ENCODE data around the gene ROR2. TPM values are rescaled to one million over a fixed set of nuclear protein-coding genes. Genes with fewer than 3 reads are reported as not detected.

The ROR2 gene
- total RNA-seq, 4 donors from 2014 or later, result 0.70 to 9.9 (median 4.1) TPM

DNA sequence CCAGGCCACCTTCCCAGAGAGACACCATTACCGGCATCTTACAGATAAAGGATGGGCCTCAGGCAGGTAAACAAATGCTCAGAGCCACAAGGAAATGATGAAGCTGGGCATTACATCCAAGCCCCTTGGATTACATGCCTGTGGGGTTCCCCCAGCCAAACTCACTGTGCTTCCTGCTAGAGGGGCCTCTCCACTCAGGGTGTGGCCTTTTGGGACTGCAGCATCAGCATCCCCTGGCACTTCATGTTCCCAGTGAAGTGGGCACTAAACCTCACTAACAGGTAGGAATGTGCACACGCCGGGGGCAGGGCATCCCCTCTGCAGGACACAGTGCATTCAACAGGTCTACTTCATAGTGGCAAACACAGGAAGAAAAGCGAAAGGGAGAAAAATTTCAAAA lies 125.9 kb downstream of the ROR2 start:
- H3K4me3 ChIP-seq, result no peak overlapping the region
- DNase-seq, result no peak
- H3K4me1 ChIP-seq, result peaks cover 0 to 8% (median 0%) of the 10 kb centered on the region in 4 donors
- no peak for TF ChIP-seq POLR2A (IDR thresholded peaks at IDR 0.05)
- TF ChIP-seq, protein P1, sequence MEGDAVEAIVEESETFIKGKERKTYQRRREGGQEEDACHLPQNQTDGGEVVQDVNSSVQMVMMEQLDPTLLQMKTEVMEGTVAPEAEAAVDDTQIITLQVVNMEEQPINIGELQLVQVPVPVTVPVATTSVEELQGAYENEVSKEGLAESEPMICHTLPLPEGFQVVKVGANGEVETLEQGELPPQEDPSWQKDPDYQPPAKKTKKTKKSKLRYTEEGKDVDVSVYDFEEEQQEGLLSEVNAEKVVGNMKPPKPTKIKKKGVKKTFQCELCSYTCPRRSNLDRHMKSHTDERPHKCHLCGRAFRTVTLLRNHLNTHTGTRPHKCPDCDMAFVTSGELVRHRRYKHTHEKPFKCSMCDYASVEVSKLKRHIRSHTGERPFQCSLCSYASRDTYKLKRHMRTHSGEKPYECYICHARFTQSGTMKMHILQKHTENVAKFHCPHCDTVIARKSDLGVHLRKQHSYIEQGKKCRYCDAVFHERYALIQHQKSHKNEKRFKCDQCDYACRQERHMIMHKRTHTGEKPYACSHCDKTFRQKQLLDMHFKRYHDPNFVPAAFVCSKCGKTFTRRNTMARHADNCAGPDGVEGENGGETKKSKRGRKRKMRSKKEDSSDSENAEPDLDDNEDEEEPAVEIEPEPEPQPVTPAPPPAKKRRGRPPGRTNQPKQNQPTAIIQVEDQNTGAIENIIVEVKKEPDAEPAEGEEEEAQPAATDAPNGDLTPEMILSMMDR (IDR thresholded peaks at IDR 0.05), result no peak
- H3K36me3 ChIP-seq, result no peaks in the 10 kb centered on the region
- no peaks in the 10 kb centered on the region for H3K9me3 ChIP-seq
- no peaks in the 10 kb centered on the region for H3K27me3 ChIP-seq
- no peak overlapping the region for H3K27ac ChIP-seq

DNA sequence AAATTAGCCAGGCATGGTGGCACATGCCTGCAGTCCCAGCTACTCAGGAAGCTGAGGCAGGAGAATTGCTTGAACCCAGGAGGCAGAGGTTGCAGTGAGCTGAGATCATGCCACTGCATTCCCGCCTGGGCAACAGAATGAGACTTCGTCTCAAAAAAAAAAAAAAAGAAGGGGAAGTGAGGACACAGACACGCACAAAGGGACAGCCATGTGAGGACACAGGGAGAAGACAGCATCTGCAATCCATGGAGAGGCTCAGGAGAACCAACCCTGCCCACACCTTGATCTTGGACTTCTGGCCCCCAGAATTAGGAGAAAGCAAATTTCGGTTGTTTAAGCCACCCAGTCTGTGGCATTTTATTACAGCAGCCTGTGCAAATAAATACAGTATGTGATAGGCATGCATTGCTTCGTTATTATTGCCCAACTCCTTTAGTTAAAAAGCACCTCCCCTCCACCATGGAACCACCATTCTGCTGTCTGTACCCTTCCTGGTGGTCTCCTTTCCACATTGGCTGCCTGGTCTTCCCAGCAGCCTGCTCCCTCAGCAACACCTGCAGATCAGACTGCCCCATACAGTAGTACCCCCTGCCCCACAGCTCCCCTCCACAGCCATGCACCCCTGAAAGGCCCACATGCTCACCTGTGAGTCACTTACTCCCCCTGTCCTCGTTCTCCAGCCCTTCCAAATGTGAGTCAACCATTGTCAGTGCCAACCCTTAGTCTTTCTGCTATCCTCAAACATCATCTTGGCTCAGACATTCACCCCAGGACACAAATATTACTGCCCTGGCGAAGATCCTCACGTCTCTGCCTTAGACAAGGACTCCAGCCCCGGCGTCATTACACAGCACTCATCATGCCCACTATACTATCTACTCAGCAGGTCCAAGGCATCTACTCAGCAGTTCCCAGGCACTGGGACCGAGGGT lies 128.8 kb downstream of the ROR2 start:
- H3K9me3 ChIP-seq, result no peaks in the 10 kb centered on the region
- no peak overlapping the region for H3K27ac ChIP-seq
- H3K4me3 ChIP-seq, result no peak overlapping the region
- H3K4me1 ChIP-seq, result peaks cover 0 to 18% (median 0%) of the 10 kb centered on the region in 4 donors
- H3K27me3 ChIP-seq, result no peaks in the 10 kb centered on the region
- no peaks in the 10 kb centered on the region for H3K36me3 ChIP-seq
- no peak for DNase-seq
- no peak for TF ChIP-seq POLR2A (IDR thresholded peaks at IDR 0.05)
- TF ChIP-seq, protein P1 (IDR thresholded peaks at IDR 0.05), result no peak

GRCh38 chr9:91820126-91820750 lies 129.8 kb downstream of the ROR2 start:
- Histone ChIP-seq H3K4me3 (no peak overlapping the region), H3K9me3 (no peaks in the 10 kb centered on the region), H3K27me3 (no peaks in the 10 kb centered on the region), H3K27ac (no peak overlapping the region), H3K36me3 (no peaks in the 10 kb centered on the region), H3K4me1 (peaks cover 0 to 17% (median 0%) of the 10 kb centered on the region in 4 donors)
- DNase-seq, result no peak
- TF ChIP-seq, protein P1 (IDR thresholded peaks at IDR 0.05), result no peak
- TF ChIP-seq POLR2A (IDR thresholded peaks at IDR 0.05), result no peak

DNA sequence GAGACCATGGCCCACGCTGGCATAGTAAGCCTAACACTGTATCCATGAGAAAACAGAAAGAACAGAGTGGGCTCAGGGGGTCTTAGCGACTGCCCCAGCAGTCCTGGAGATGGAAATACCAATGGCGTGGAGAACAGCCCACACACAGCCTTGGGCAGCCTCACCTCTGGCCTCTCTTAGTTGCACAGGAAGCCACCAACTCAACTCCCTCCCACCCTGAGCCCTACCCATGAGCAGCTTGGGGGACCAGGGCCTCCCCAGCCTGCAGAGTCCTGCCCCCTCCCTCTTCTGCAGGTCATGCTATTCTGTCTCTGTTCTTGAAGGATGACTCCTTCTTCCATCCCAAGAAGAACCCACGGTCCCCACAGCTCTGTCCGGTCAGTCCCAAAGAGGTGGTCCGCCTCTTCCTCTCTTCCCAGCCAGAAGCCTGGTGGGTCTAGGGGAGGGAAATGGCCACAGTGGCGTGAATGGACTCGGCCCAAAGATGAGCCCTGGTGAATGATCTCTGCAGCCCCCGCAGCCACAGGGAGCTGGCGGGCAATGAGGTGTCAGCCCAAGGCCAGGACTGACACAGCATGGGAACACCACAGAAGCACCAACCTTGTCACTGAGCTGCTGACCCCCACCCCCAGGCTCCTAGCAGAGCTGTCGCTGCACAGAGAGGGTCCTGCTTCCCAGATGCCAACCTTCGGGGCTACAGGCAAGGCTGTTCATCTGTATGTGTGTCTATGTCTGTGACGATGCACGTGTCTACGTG lies 131.2 kb downstream of the ROR2 start:
- DNase-seq, result no peak
- Histone ChIP-seq H3K36me3 (no peaks in the 10 kb centered on the region), H3K9me3 (no peaks in the 10 kb centered on the region), H3K4me3 (no peak overlapping the region), H3K27me3 (no peaks in the 10 kb centered on the region), H3K4me1 (peaks cover 0 to 14% (median 0%) of the 10 kb centered on the region in 4 donors), H3K27ac (peak overlapping the region in 2 of 4 donors; percentile 25 to 81)
- TF ChIP-seq POLR2A (IDR thresholded peaks at IDR 0.05), result no peak
- TF ChIP-seq, protein P1 (IDR thresholded peaks at IDR 0.05), result no peak

DNA sequence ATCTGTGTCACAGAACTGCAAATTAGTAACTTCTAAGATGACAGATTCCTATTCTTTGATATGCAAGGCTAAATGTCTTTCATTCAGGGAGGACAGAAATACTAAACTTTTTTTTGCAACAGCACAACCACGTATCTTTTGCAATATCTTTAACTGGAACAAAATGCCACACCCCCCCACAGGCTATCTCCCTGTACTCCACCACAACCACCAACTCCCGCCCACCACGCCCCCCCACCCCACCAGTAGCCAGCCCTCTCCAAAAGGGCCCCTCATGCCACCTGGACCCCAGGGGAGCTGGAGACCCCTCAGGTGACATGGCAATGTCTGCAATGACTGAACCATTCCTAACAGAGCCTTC lies 131.8 kb downstream of the ROR2 start:
- Histone ChIP-seq H3K27me3 (no peaks in the 10 kb centered on the region), H3K4me1 (peaks cover 0 to 17% (median 0%) of the 10 kb centered on the region in 4 donors), H3K36me3 (no peaks in the 10 kb centered on the region), H3K9me3 (no peaks in the 10 kb centered on the region), H3K27ac (peak overlapping the region in 3 of 4 donors; percentile 12 to 81 (median 35)), H3K4me3 (no peak overlapping the region)
- TF ChIP-seq POLR2A (IDR thresholded peaks at IDR 0.05), result no peak
- TF ChIP-seq, protein P1 (IDR thresholded peaks at IDR 0.05), result no peak
- no peak for DNase-seq

All from Peyer's patch (tissue), 4 donors.